NCI-H1105 treated with DMSO at 0.1 percent for 48 hours (cell line): ENCODE data around the gene SUCO.
"Not testable (repeated sequence)": the region's sequence is repeated elsewhere in the genome, so short reads cannot be mapped to it uniquely, and the experiment has no call there.

ENCODE experiments used
- DNase-seq: peaks from one replicate; lab custom pipeline; 2025; lab: John Stamatoyannopoulos, UW

SUCO gene

GRCh38 chr1:172566196-172566997 is 33.4 kb downstream of the SUCO start:
- no peak for DNase-seq

- DNase-seq: no peak
These were observed 34.8 kb downstream of the SUCO start for GRCh38 chr1:172567720-172568119.

GRCh38 chr1:172574080-172574479 is 41.1 kb downstream of the SUCO start:
- no peak for DNase-seq

GRCh38 chr1:172578586-172578985 is 45.6 kb downstream of the SUCO start:
- no peak for DNase-seq

GRCh38 chr1:172581273-172581672 is 48.3 kb downstream of the SUCO start:
- DNase-seq: no peak

GRCh38 chr1:172581779-172582178 is 48.8 kb downstream of the SUCO start:
- no peak for DNase-seq

- no peak for DNase-seq
These were observed 49.9 kb downstream of the SUCO start for GRCh38 chr1:172582889-172583288.

GRCh38 chr1:172585348-172585747 is 52.4 kb downstream of the SUCO start:
- no peak for DNase-seq

GRCh38 chr1:172585861-172586260 is 52.9 kb downstream of the SUCO start:
- no peak for DNase-seq

- no peak for DNase-seq
These were observed 55.6 kb downstream of the SUCO start for GRCh38 chr1:172588296-172589291.

- DNase-seq: no peak
These were observed 56.6 kb downstream of the SUCO start for GRCh38 chr1:172589553-172589952.

- not testable (repeated sequence) for DNase-seq
These were observed 58.5 kb downstream of the SUCO start for GRCh38 chr1:172591429-172591828.

- not testable (repeated sequence) for DNase-seq
These were observed 62.1 kb downstream of the SUCO start for GRCh38 chr1:172595066-172595465.

GRCh38 chr1:172596782-172597181 is 63.8 kb downstream of the SUCO start:
- DNase-seq: not testable (repeated sequence)

GRCh38 chr1:172599912-172600311 is 67.0 kb downstream of the SUCO start:
- DNase-seq: no peak

- DNase-seq: no peak
These were observed 67.7 kb downstream of the SUCO start for GRCh38 chr1:172600615-172601014.

GRCh38 chr1:172601046-172601630 is 68.2 kb downstream of the SUCO start:
- no peak for DNase-seq

- DNase-seq: no peak
These were observed 69.8 kb downstream of the SUCO start for GRCh38 chr1:172602706-172603105.

GRCh38 chr1:172603816-172604215 is 70.9 kb downstream of the SUCO start:
- no peak for DNase-seq

GRCh38 chr1:172605641-172606040 is 72.7 kb downstream of the SUCO start:
- DNase-seq: no peak

GRCh38 chr1:172607145-172607544 is 74.2 kb downstream of the SUCO start:
- DNase-seq: no peak

- DNase-seq: no peak
These were observed 75.2 kb downstream of the SUCO start for GRCh38 chr1:172608098-172608601.
